Body of pancreas (tissue), 4 donors: ENCODE measurements around the gene SLC66A1. TPM values are rescaled to one million over a fixed set of nuclear protein-coding genes. Genes with fewer than 3 reads are reported as not detected.
A peak's percentile ranks its signal among the peaks of the same experiment; 100 is the strongest.
"Not testable (repeated sequence)": the region's sequence is repeated elsewhere in the genome, so short reads cannot be mapped to it uniquely, and the experiment has no call there.

Source experiments
- ATAC-seq: fragments of 150-250 bp; one replicate; pipeline ENCODE4 v1.9.1; 2016
- DNase-seq, 4 donors: peaks; one replicate each; pipeline ENCODE4 v3.0.0-alpha.2; 2019
- H3K27ac ChIP-seq, 4 donors: fragments of 200-600 bp; sonication (generic); 1 replicate in 3 of 4; 2 replicates in 1 of 4; pipeline versions ENCODE4 v1.5.1 to v1.6.1; 2016 to 2019; ENCODE audit warnings: mild to moderate bottlenecking in 1 of 4, mixed read lengths in 1 of 4, moderate library complexity in 1 of 4
- H3K27me3 ChIP-seq, 2 donors: fragments of 200-600 bp; sonication (generic); one replicate each; pipeline ENCODE4 v1.6.0; 2016; ENCODE audit warnings: mild to moderate bottlenecking in 1 of 2
- H3K36me3 ChIP-seq, 2 donors: fragments of 200-600 bp; sonication (generic); replicated peaks in 1 of 2; 2 replicates each; pipeline ENCODE4 v1.5.1; 2016; ENCODE audit warnings: low read depth in 2 of 2; ENCODE audit not compliant: insufficient read depth in 1 of 2
- H3K4me1 ChIP-seq: fragments of 200-600 bp; sonication (generic); one replicate; pipeline ENCODE4 v1.6.0; 2016
- H3K4me3 ChIP-seq, 2 donors: fragments of 200-600 bp; sonication (generic); 1 replicate in 1 of 2; 2 replicates in 1 of 2; pipeline ENCODE4 v1.5.1; 2016 to 2019
- H3K9me3 ChIP-seq, 3 donors: fragments of 200-600 bp; sonication (generic); 1 replicate in 2 of 3; 2 replicates in 1 of 3; pipeline ENCODE4 v1.5.1; 2016
- POLR2A ChIP-seq, 3 donors: fragments of 450-650 bp; IDR thresholded peaks; one replicate each; pipeline ENCODE4 v1.6.1; 2016; ENCODE audit warnings: antibody characterized with exemption in 3 of 3, mild to moderate bottlenecking in 2 of 3
- WGBS, 2 donors: methylation state at CpG; one replicate each; pipeline ENCODE4 v1.1.5; 2017; 5-methylcytosine and 5-hydroxymethylcytosine counted together
- intact Hi-C: fragments of 100-400 bp; cut with DNase I; formaldehyde crosslinking; loops from one replicate; pipeline ENCODE4 v1.15.1; 2023
- total RNA-seq, 2 donors: library from RNA; depleted of rRNA; stranded (reverse); fragments of >200 nt; gene quantifications; one replicate each; pipeline ENCODE4 v1.1.0, GENCODE V29; 2016
- TF ChIP-seq, protein P1 (sequence below), 7 experiments: fragments of 450-650 bp in 4 of 7; fragments of 200-600 bp in 3 of 7; sonication (generic) in 3 of 7; IDR thresholded peaks; one replicate each; pipeline ENCODE4 v1.5.1; 2016 to 2019; ENCODE audit warnings: antibody characterized with exemption in 7 of 7

Gene SLC66A1
- total RNA-seq, 2 donors from 2014 or later = 9.6 to 23.4 TPM

DNA sequence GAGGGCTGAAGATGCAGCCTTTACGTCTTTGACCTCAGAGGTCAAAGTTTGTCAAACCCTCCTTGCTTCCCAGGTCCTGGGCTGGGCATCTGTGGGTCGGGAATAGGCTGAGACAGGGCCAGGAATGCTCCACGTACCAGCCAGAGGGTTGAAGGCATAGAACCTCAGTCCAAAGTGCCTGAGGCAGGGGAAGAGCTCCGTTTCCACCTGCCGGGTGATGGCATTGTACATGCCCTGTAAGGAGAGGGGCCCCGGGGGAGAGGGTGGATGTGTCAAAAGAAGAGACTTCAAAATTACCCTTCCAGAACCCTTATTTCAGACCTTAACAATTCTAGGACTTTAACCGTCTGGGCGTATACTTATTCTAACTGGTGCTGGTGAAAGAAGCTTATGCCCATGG is 27.2 kb upstream of the SLC66A1 start:
- H3K36me3 ChIP-seq = peaks cover 0 to 2% of the 10 kb centered on the region in 2 donors
- intact Hi-C loops = no loop called here
- WGBS, 2 donors = 82 to 88% methylated on average over 6 to 8 of the region's 8 CpGs
- H3K4me1 ChIP-seq = peaks cover 45% of the 10 kb centered on the region
- TF ChIP-seq POLR2A (IDR thresholded peaks at IDR 0.05) = no peak
- DNase-seq (no peak), ATAC-seq (no peak)
- H3K4me3 ChIP-seq = no peak overlapping the region
- H3K27ac ChIP-seq = peak overlapping the region; percentile 4 to 80 (median 42)
- no peaks in the 10 kb centered on the region for H3K27me3 ChIP-seq
- no peaks in the 10 kb centered on the region for H3K9me3 ChIP-seq

DNA sequence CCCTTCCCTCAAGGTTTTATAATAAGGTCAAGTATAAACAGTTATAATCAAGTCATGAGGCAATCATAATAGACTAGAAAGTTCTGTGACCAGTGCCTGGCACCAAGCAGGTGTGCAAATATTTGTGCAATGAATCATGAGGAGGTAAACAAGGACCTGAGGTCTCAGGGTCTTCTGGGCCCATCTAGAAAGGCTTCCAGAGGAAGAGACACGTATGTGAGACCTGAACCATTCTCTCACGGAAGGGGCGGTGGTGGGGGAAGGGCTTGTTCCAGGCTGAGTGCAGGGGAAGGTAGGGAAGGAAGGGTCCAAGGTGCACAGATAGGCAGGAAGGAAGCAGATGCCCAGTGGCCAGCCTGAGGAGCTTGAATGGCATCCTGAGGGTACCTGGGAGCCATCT is 26.8 kb upstream of the SLC66A1 start:
- peak; percentile 49 for ATAC-seq
- 49 to 60% methylated on average over 1 to 3 of the region's 3 CpGs for whole genome bisulfite sequencing, 2 donors
- H3K27me3 ChIP-seq, intact Hi-C loops, H3K9me3 ChIP-seq, H3K36me3 ChIP-seq, H3K4me3 ChIP-seq: not testable (repeated sequence)
- peak; percentile 43 to 78 (median 66) for DNase-seq
- H3K27ac ChIP-seq = peak overlapping the region; percentile 75 to 89 (median 79)
- H3K4me1 ChIP-seq = peaks cover 45% of the 10 kb centered on the region

DNA sequence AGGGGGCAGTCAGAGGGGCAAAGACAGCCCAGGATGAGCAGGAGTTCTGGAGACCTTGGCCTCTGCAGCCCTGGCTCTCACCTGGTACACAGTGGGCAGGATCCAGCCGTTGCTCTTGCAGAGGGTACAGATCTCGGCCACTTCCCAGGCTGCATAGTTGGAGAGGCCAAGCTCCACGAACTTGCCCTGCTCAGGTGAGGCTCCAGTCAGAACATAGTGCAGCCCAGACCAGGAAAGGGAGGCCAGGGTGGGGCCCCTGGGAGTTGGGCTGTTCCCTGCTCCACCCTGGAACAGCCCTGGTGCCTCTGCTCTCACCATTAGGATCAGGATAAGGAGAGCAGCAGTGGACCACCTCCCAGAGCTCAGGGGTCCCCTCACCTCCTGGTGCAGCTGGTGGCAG is 26.3 kb upstream of the SLC66A1 start:
- TF ChIP-seq POLR2A (IDR thresholded peaks at IDR 0.05) = peak in 1 of 3 donors; percentile 18
- H3K9me3 ChIP-seq, H3K27me3 ChIP-seq, H3K4me3 ChIP-seq, H3K36me3 ChIP-seq, intact Hi-C loops: not testable (repeated sequence)
- peak overlapping the region; percentile 75 to 89 (median 79) for H3K27ac ChIP-seq
- 58% methylated on average over 3 of the region's 3 CpGs; no CpG with 5 or more reads in 1 of the 2 donors for WGBS, 2 donors
- peaks cover 45% of the 10 kb centered on the region for H3K4me1 ChIP-seq
- ATAC-seq (peak; percentile 13), DNase-seq (peak in 2 of 4 donors; percentile 28 to 44)

DNA sequence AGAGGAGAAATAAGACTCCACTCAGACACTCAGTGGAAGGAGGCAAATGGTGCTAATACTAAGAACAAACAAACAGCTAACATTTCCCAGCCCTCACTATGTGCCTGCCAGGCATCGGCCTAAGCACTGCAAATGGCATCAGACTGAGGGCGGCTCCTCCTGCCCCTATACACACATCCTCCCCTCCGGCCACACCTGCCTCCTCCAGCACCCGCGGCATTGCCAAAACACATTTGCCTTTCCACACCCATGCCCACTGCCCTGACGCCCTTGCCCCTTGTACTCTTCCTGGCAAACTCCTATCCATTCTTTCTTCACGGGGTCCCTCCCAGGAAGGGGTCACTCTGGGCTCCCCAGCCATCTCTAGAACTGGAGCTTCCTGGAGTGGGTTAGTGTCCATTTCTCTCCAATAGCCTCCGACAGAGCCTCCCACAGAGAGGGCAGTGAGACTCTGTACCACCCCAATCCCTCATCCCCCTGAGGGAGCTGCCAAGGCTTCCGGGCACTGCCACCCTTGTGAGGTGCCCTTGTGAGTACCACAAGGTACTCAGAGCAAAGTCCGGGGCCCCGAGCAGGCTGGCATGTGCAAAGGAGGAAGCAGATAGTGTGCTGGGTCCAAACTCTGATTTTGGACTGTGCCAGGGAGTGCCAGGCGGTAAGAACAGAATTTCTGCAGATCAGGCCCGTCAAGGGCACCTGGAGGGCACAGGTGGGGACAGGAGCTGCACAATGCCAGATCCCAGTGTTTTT is 24.5 kb upstream of the SLC66A1 start:
- Histone ChIP-seq H3K27me3 (no peaks in the 10 kb centered on the region), H3K27ac (peak overlapping the region; percentile 73 to 89 (median 79)), H3K9me3 (no peaks in the 10 kb centered on the region), H3K4me3 (peak overlapping the region; percentile 16 to 38), H3K36me3 (peaks cover 0 to 2% of the 10 kb centered on the region in 2 donors), H3K4me1 (peaks cover 45% of the 10 kb centered on the region)
- WGBS, 2 donors = 19 to 38% methylated on average over 11 to 12 of the region's 13 CpGs
- peak; percentile 34 for ATAC-seq
- intact Hi-C loops = no loop called here
- peak in 1 of 3 donors; percentile 11 for TF ChIP-seq POLR2A (IDR thresholded peaks at IDR 0.05)
- TF ChIP-seq, protein P1, sequence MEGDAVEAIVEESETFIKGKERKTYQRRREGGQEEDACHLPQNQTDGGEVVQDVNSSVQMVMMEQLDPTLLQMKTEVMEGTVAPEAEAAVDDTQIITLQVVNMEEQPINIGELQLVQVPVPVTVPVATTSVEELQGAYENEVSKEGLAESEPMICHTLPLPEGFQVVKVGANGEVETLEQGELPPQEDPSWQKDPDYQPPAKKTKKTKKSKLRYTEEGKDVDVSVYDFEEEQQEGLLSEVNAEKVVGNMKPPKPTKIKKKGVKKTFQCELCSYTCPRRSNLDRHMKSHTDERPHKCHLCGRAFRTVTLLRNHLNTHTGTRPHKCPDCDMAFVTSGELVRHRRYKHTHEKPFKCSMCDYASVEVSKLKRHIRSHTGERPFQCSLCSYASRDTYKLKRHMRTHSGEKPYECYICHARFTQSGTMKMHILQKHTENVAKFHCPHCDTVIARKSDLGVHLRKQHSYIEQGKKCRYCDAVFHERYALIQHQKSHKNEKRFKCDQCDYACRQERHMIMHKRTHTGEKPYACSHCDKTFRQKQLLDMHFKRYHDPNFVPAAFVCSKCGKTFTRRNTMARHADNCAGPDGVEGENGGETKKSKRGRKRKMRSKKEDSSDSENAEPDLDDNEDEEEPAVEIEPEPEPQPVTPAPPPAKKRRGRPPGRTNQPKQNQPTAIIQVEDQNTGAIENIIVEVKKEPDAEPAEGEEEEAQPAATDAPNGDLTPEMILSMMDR (IDR thresholded peaks at IDR 0.05) = no peak
- peak; percentile 57 to 76 (median 64) for DNase-seq

DNA sequence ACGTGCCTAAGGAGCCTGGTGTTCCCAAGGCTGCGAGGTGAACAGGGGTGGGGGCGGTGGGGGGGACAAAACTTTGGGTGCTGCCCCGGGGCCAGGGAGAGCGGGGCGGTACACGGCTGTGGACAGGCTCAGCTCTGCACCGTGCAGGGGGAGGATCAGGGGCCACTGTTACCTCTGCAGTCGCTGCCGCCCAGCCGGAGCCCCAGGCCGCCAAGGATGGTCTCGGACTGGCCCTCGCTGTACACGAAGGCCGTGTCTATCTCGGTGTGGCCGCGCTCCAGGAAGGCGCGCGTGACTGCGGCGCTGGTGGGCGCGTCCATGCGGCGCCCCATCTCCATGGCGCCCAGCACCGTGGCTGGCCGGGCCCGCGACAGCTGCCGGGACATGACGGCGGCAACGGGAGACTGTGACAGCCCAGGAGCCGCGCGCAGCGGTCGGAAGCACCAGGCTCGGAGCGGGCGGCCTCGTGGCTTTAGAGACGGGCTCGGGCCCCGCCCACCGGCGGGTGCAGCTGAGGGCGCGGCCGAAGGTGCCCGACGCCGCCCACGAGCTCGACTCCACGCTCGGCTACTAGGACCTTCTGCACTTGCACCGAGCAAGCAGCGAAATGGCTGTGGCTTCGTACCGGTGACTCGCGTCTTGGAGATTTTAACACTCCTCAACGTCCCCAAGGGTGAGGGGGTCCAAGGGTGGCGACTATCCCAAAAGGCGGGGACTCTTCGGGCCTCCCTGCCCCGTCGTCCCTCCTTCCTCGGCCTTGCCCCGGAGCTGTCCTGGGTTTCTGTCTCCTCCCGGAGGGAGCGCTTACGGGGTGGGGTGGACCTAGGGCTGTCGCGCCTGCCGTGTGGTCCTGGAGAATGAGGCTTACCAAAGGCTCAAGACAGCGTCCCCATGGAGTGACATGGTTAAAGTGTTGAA is 23.5 kb upstream of the SLC66A1 start, which contains the start of gene AKR7A3:
Gene AKR7A3 (minus strand): TSS at position 447 of the 918 bp plus-strand sequence. CDS start 61 bp downstream, at position 386.
- H3K4me1 ChIP-seq = peaks cover 44% of the 10 kb centered on the region
- ATAC-seq (peak; percentile 79), DNase-seq (peak; percentile 82 to 88 (median 85))
- peak; percentile 55 to 81 (median 63) for TF ChIP-seq POLR2A (IDR thresholded peaks at IDR 0.05)
- intact Hi-C loops, H3K27me3 ChIP-seq, H3K36me3 ChIP-seq, H3K9me3 ChIP-seq: not testable (repeated sequence)
- WGBS, 2 donors = 6 to 7% methylated on average over 9 to 73 of the region's 82 CpGs
- peak within 1 kb of the TSS; percentile 73 to 89 (median 79) for H3K27ac ChIP-seq
- peak within 1 kb of the TSS; percentile 36 to 38 for H3K4me3 ChIP-seq

DNA sequence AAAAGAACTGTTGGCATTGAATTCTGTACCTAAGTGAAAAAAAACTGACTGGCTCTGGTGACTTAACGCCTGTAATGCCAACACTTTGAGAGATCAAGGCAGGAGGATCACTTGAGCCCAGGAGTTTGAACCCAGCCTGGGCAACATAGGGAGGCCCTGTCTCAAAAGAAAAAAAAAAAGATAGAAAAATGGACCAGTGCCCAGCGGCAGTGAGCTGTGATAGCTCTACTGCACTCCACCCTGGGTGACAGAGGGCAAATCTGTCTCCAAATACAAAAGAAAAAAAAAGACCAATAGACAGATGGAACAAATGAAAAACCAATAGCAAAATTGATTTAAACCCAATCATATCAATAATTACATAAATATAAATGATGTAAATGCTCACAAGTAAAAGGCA is 22.9 kb upstream of the SLC66A1 start:
- DNase-seq (no peak), ATAC-seq (no peak)
- 9 to 12% methylated on average over 2 of the region's 2 CpGs for WGBS, 2 donors
- Histone ChIP-seq H3K36me3 (no peaks in the 10 kb centered on the region), H3K27me3 (no peaks in the 10 kb centered on the region), H3K4me3 (peak overlapping the region; percentile 36 to 38), H3K9me3 (peaks cover 0 to under 1% (median 0%) of the 10 kb centered on the region in 3 donors), H3K4me1 (peaks cover 37% of the 10 kb centered on the region), H3K27ac (peak overlapping the region; percentile 73 to 89 (median 79))
- intact Hi-C loops = no loop called here
- TF ChIP-seq, protein P1 (IDR thresholded peaks at IDR 0.05) = no peak
- no peak for TF ChIP-seq POLR2A (IDR thresholded peaks at IDR 0.05)
